NCI-H146 treated with DMSO at 0.1 percent for 48 hours (cell line): ENCODE data around the gene B3GALT6.

Source experiments
- DNase-seq: peaks from one replicate; lab custom pipeline; 2025; ENCODE audit not compliant: unreplicated experiment; lab: John Stamatoyannopoulos, UW

Gene B3GALT6

DNA sequence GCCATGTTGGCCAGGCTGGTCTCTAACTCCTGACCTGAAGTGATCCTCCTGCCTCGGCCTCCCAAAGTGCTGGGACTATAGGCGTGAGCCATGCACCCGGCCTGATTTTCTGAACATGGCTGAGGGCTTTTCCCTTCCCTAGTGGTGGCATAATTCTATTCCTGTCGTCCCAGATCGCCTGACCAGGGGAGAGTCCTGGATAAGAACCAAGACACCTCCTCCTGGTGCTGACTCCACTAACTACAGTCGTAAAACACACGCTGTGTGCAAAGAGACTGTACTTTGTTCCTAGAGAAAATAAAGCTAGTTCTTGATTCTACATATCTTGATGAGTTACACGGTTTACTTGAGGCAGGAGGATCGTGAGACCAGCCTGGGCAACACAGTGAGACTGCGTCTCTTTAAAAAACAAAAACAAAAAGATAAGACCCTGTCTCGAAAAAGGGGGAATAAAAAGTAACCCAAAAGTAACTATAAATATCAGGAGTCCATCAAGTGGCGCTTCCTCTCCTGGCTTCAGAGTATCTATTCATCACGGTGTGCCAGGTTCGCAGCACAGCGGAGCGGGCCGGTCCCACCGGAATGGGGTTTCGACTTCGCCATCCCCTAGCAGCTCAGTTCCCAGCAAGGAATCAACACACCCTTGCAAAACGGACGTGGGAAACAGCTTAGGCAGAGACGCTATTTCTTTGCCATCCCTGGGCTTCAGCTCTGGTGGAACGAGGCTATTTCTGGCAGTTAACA, 1.2 kb upstream of the B3GALT6 start:
- DNase-seq, result no peak

DNA sequence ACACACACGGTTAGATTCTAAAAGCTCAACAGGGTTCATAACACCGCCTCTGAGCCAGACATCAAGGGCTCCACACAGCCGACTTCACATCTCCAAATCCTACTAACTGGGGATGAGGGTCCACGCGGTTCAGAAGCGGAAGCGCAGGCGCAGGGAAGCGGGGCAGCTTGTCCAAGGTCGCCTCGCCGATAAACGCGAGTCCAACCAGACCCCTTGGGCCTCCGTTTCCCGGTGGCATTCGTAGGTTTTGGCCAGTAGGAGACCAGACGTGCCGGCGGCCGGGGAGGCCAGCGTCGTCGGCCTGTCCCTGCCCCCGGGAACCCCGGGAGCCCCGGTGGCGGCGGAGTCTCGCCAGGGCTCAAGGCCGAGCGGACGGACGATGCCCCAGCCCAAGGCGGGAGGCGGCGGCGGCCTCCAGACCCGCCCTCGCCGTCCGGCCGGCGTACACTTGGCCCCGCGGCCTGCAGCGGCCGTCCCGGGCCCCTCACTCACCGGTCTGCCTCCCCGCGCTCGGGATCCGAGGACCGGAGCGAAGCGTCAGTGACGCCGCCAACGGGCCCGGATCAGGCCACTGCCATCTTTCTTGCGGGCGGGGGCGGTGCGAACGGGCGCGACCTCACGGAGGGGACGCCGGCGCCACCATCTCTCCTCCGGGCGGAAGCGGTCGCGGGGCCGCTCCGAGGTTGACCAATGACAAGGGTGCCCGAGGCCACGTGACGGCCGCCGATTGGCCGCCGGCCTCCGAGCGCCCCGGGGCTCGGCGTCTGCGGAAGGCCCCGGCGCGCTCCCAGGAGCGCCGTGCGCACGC, 433 bp upstream of the B3GALT6 start, which contains the start of gene SDF4:
Gene SDF4, minus strand, starts transcription at position 602 of the 808 bp plus-strand sequence. CDS start 3,229 bp downstream, outside the sequence.
- DNase-seq, result peak; percentile 71

DNA sequence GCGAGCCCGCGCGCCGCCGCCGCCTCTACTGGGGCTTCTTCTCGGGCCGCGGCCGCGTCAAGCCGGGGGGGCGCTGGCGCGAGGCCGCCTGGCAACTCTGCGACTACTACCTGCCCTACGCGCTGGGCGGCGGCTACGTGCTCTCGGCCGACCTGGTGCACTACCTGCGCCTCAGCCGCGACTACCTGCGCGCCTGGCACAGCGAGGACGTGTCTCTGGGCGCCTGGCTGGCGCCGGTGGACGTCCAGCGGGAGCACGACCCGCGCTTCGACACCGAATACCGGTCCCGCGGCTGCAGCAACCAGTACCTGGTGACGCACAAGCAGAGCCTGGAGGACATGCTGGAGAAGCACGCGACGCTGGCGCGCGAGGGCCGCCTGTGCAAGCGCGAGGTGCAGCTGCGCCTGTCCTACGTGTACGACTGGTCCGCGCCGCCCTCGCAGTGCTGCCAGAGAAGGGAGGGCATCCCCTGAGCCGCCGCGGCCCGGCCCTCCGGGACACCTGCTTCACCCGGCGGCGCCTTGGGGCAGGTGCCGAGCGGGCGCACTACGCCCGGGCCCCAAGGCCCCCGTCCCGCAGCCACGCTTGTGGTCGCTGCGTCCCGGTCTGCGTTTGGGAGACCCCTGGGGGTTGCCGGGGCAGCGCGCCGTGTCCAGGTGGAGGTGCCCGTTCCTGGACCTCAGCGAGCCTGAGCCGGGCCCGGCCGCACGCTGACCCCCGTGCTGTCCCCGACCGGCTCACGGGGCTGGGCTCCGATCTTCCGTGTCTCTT, 944 bp downstream of the B3GALT6 start:
- no peak for DNase-seq

DNA sequence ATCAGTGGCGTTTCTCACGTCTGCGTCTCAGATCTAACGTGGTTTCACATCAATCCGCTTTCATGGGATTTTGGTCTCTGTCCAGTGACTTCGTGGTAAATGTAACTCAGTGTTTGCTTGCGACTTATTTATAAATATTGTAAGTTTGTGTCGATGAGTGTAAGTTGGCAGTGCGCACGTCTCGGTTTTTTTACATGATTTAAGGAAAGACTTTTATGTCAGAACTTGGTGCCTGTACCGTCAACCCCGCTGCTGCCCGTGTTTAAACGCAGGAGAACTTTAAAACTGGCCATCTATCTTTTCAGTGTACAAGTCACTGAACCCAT, 1.5 kb downstream of the B3GALT6 start:
- DNase-seq, result no peak

DNA sequence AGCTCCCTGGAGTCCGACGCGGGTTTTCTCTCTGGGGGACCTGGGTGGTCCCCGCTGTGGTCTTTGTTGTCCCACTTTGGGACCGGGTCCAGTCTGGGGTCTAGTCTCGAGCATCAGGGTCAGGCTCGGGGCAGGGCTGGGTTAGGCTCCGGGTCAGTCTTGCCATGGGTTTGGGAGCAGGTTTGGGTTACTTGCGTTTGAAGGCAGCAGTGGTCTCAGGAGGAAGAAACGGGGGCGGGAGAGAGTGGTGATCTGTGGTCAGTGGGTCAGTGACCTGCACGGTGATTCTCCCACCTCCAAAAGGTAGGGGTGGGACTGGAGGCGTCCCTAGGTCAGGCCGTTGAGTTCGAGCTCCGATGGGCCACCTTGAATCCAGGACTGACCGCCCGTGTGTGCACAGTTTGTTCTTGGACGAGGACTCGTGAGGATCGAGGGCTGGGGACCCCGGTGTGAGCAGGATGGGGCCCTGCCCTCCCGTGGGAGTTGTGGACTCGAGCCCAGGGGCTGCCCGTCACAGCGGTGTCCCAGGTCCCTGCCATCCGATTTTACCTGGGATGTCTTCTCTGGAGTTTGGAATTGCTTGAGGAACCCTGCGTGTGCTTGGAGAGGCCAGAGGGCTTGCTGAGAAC, 2.3 kb downstream of the B3GALT6 start:
- no peak for DNase-seq

DNA sequence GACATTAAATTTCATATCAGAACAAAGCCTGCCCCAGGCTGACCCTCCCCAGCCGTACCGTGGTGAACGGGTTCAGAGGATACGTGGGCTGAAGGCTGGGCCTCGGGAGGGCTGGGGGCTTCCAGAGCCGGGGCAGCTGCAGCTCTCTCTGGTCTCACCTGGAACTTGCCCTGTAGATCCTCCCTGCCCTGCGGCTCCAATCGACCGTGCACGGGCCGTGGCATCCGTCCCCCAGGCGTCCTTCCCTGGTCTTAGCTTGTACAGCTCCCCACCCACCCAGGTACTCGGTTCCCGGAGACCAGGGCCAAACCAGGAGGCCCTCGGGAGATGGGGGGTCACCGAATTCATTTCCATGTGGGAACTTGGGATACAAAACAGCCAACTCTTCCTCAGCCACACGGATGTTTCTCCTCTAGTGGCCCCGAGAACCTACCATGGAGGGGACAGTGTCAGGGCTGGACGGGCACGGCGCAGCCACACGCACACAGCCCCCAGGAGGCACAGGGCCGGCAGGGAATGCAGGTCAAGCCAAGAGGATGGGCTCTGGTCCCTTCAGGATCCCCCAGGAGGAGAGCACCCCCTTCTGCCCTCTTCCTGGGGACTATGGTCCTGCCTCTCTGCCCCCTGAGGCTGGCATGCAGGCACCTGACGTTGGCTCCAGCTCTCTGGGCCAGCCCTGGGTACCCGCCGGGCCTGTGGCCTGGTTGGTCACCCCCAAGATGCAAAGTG, 3.1 kb downstream of the B3GALT6 start:
- no peak for DNase-seq

DNA sequence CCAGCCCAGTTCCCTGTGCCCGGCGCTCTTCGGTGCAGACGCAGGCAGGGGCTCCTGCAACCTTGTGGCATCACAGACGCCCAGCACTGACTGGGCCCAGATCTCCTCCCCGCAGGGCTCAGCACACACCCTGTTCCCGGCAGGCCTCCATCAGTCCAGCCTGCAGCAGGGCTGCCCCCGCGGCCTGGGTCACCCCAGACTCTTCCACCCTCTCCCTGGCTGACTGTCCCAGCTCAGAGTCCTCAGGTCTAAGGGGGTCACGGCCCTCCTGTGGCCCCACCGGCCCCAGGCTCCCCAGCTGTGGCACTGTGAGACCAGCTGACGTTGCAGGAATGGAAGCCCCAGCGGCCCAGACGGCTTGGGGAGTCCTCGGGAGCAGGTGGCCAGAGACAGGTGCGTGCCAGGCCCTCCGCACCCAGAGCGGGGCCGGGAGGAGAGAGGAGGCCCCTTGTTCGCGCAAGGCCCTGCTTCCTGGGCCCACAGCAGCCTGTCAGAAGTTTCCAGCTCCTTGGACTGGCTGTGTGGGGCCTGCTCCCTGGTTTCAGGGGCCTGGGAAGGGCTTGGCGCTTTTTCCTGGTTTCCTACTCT, 4.2 kb downstream of the B3GALT6 start:
- no peak for DNase-seq

DNA sequence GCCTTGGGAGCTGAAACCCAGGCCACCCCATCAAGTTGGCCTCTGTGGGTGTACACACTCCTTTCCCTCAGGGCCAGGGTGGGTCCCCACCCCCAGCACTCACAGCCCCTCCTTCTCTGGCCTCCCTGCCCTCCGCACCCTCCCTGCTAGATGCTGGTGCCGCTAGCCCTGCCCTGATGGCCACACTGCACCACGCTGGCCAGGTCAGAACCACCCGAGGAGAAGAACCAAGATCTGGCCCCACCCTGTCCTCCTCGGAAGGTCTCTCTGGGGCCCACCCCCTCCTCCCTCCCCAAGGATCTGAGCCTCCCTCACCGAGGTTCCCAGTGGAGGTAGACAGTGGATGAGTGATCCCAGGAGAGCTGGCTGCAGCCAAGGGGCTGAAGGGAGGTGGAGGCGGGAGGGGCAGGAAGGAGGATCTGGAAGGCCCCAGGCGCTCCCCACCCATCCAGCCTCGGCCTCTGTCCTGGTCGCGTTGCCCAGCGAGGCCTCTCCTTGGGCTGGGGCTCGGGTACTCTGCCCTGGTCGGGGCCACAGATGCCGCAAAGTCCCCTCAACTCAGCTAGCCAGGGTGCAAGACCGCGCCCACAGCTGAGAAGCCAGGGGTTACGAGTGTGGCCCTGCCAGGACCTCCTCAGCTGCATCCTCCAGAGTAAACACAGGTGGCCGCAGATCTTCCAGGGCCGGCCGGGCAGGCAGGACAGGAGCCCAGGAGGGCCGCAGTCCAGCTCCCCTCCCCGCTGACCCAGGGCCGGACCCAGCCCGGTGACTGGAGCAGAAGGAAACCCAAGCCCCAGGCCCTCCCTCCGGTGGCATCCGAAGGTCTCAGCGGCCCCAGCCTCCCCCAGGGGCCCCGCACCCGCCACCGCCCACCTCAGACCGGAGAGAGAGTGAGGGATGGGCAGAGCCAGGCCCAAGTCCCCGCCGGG, 5.2 kb downstream of the B3GALT6 start:
- DNase-seq, result no peak

DNA sequence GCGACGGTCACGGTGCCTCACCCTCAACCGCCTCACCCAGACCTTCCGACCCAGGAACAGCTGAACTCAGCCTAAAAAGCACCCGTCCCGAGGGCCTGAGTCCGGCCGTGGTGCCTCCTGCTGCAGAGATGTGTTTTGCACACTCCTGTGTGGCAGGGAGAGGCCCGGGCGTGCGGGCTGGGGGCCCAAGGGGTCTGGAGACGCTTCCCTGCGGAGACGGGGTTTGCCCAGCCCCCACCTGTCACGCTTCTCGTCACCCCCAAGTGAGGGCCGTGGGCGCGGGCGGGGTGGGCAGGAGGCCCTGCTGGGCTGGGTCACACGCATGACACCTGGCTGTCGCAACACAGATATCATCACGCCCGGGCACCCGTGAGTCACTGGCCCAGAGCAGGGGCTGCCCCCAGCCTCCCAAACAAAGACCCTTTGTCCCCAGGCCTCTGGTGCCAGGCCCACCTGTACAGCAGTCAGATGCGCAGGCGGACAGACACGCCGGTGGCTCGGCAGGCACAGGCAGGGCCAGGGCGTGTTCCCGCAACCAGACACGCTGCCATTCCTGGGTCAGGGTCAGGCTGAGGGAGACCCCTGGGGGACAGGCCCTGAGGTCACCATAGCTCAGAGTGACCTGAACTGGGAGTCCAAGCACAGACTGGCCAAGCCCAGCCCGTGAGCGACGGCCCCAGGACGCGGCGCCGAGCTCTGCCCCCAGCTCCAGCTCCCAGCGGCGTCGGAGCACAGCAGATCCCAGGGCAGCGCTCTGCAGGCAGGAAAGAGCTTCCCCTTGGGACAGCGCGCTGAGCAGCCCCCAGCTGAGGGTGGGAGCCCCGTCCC, 6.1 kb downstream of the B3GALT6 start:
- no peak for DNase-seq

DNA sequence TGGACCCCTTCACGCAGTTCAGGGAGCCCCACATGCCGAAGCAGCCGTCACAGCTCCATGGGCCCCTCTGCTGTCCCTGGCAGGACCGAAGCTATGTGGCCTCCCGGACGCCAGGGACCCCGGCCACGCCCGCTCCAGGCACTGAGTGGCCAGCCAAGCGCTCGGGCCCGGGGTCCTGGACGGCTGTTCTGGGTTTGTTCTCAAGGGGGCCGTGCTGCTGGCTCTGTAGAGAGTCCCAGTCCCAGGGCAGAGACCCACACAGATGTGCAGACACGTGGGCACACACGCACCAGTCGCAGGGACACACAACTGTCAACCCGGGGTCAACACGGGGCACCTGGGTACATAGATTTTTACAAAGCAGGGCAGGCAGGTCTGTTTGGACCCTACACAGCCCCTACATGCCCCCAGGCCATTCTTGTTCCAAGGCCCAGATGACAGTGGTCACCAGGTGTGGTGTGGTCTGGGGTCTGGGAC, 6.7 kb downstream of the B3GALT6 start:
- DNase-seq, result no peak

DNA sequence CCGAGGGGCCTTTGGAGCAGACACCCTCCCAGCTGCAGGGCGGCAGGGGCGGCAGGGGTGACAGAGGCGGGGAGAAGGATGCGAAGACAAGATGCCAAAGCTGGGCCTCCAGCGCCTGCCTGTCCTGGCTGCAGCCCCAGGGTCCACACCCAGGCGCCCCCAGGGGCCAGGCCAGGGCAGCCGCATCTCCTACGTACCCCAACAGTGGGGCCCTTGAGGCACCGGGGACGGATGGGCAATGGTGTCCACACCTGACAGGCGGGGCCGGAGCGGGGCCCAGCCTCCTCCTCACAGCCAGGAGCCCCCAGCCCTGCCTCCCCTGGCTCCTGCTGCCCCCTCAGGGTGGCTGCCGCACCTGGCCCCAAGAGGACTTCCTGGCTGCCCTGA, 7.2 kb downstream of the B3GALT6 start:
- no peak for DNase-seq

DNA sequence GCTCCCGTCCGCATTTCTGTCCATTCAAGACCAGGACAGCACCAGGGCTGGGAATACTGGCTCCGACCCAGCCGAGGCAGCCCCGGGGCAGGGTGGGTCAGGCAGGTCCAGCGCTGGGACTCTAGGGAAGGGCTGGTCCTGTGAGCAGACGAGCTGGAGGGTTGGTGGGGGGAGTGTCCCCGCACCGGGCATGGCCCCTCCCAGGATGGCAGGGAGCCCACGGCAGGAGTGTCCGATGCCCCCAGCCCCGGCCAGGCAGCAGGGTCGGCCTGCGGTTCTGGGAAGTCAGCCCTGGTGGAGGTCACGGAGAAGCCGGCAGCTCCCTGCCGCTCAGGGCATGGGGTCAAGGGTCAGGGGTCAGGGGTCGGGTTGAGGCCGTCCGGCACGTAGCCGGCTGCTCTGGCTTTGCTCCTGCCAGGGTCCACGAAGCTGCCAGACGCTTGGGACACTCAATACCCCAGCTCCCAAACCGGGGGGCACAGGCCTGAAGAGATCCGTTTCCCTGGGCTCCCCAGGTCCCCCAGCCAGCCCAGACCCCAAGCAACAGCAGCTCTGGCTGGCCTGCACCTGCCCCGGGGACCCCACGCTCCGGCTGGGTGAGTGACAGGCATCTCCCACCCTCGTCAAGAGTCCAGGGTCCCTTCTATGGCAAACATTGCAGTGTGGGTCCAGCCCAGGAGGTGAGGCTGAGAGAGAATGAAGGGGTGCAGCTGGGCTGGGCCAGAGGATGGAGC, 7.7 kb downstream of the B3GALT6 start:
- DNase-seq, result no peak

DNA sequence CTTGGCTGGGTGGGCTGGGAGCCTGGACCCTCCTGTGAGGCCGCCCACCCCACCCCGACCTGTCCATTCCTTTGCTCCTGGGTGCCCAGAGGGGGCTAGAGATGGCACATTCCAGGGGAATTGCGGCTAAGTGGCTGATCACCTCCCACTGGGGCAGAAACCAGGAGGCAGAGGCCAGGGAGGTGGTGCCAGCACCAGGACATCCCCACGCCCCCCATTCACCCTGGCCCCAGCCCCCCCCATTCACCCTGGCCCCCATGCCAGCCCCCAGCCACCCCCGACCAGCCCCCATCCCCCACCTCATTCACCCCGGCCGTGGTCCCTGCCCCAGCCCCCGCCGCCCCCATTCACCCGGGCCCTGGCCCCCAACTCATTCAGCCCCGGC, 8.3 kb downstream of the B3GALT6 start:
- DNase-seq, result no peak

DNA sequence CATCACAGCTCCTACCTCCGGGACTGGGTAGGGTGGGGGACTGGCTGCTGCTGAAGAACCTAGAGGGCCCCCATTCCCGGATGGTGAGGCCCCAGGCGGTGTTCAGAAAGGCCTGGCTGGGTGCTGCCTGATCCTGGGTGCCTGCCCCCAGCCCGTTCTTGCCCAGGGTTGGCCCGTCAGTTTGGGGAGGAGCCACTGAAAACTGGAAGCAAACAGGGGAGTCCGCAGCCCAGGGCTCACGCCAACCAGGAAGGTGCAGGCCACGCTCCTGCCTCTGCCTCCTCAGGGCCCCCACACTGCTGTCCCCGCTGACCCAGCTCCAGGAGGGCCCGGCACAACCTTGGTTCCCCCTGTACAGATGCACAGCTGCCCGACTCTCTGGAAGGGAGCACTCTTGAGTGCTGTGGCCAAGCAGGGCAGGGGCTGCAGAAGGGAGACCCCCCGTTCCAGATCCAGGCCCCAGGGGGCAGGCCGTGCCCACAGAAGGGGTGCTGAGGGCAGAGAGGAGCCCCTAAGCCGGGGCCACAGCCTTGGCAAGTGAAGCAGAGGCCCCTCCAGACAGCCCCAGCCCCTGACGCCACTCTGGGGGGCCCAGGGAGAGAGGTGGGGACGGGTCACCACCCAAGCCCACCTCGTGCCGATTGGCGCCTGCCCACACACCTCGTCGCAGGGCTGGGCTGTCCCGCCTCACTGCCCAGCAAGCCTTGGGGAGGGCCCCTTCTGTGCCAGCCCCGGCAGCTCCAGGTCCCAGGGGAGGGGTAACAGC, 9.0 kb downstream of the B3GALT6 start:
- DNase-seq, result no peak

DNA sequence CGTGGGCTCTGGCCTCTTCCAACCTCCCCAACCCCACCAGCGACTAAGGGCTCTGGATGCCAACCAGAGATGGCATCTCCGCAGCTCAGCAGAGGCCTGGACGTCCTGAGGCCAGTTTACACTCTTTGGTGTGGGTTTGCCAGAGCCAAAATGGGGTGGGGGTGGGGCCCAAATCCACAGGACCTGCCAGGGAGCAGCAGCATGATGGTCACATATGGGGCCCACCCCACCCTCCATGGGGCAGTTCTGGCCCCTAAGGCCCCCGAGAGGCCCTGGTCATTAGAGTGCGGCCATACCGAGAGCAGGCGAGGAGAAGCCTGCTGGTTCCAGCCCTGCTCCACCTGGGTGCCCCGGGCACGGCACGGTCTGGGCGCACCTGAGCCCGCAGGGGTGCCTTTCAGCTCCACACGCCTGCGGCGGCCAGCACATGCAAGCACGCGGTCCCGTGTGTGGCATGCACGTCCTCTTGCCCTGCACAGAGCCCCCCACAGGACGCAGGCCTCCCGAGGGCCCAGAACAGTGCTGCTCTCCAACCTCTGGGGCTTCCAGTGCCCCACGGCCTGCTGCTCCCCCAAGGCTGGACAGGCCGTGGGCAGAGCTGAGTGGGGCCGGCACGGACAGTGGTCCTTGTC, 9.7 kb downstream of the B3GALT6 start:
- DNase-seq, result no peak
